ENCODE results near the gene FGF1. TPM values are rescaled to one million over a fixed set of nuclear protein-coding genes. Genes with fewer than 3 reads are reported as not detected.

Gene FGF1
- polyA plus RNA-seq, 3 donors, result not detected

GRCh38 chr5:142680605-142681259 is 5.2 kb downstream of the FGF1 start:
- Mint-ChIP-seq H3K36me3 (no peaks in the 10 kb centered on the region), H3K27ac (no peak overlapping the region), H3K27me3 (ENCODE audit: low read depth in 3 of 3) (peaks cover 1 to 6% (median 3%) of the 10 kb centered on the region in 3 donors), H3K4me3 (no peak overlapping the region), H3K4me1 (no peaks in the 10 kb centered on the region), H3K9me3 (peaks cover 0 to 6% (median 0%) of the 10 kb centered on the region in 7 donors)
- Histone ChIP-seq H2AFZ (ENCODE audit: insufficient read depth, low read depth, low read length, poor library complexity, severe bottlenecking) (no peak overlapping the region), H3K27me3 (ENCODE audit: control insufficient read depth in 2 of 2, insufficient read depth in 2 of 2, low read length in 2 of 2) (no peaks in the 10 kb centered on the region), H3K27ac (ENCODE audit: low read depth in 1 of 2, low read length in 2 of 2) (no peak overlapping the region), H3K79me2 (ENCODE audit: insufficient read depth, low read length) (no peaks in the 10 kb centered on the region), H3K4me2 (replicated peaks; ENCODE audit: extremely low read depth, low read length, poor library complexity, severe bottlenecking) (no peak overlapping the region), H3K4me1 (ENCODE audit: control insufficient read depth in 1 of 2, insufficient read depth in 2 of 2, low read length in 2 of 2) (no peaks in the 10 kb centered on the region), H3K36me3 (replicated peaks in 1 of 2; ENCODE audit: control insufficient read depth in 1 of 2, insufficient read depth in 2 of 2, low read length in 2 of 2) (no peaks in the 10 kb centered on the region), H4K20me1 (ENCODE audit: insufficient read depth, low read length) (no peaks in the 10 kb centered on the region), H3K9ac (ENCODE audit: insufficient read depth, low read length, poor library complexity, severe bottlenecking) (no peak overlapping the region), H3K9me3 (replicated peaks in 1 of 2; ENCODE audit: control insufficient read depth in 1 of 2, insufficient read depth in 1 of 2, low read length in 2 of 2) (no peaks in the 10 kb centered on the region), H3K4me3 (replicated peaks in 1 of 3; ENCODE audit: low read depth in 2 of 3, low read length in 3 of 3) (no peak overlapping the region)
- TF ChIP-seq CTCF (IDR thresholded peaks at IDR 0.05), result no peak
- intact Hi-C loops (cut with micrococcal nuclease), result no loop called here
- 100% methylated on average over 3 of the region's 5 CpGs for WGBS (ENCODE audit: insufficient coverage)
- peak in 1 of 3 donors; percentile 16 for DNase-seq

- H3K36me3 ChIP-seq (replicated peaks in 1 of 2; ENCODE audit: control insufficient read depth in 1 of 2, insufficient read depth in 2 of 2, low read length in 2 of 2), result no peaks in the 10 kb centered on the region
- no peak overlapping the region for H3K4me3 ChIP-seq (replicated peaks in 1 of 3; ENCODE audit: low read depth in 2 of 3, low read length in 3 of 3)
- H3K4me3 Mint-ChIP-seq, result no peak overlapping the region
- no peak overlapping the region for H3K4me2 ChIP-seq (replicated peaks; ENCODE audit: extremely low read depth, low read length, poor library complexity, severe bottlenecking)
- H3K9me3 ChIP-seq (replicated peaks in 1 of 2; ENCODE audit: control insufficient read depth in 1 of 2, insufficient read depth in 1 of 2, low read length in 2 of 2), result no peaks in the 10 kb centered on the region
- H3K36me3 Mint-ChIP-seq, result no peaks in the 10 kb centered on the region
- H3K4me1 Mint-ChIP-seq, result no peaks in the 10 kb centered on the region
- DNase-seq, result no peak
- 100% methylated on average over 1 of the region's 2 CpGs for WGBS (ENCODE audit: insufficient coverage)
- TF ChIP-seq CTCF (IDR thresholded peaks at IDR 0.05), result no peak
- no peaks in the 10 kb centered on the region for H4K20me1 ChIP-seq (ENCODE audit: insufficient read depth, low read length)
- H3K27me3 ChIP-seq (ENCODE audit: control insufficient read depth in 2 of 2, insufficient read depth in 2 of 2, low read length in 2 of 2), result no peaks in the 10 kb centered on the region
- intact Hi-C loops (cut with micrococcal nuclease), result no loop called here
- H3K27me3 Mint-ChIP-seq (ENCODE audit: low read depth in 3 of 3), result peaks cover 1 to 6% (median 3%) of the 10 kb centered on the region in 3 donors
- H2AFZ ChIP-seq (ENCODE audit: insufficient read depth, low read depth, low read length, poor library complexity, severe bottlenecking), result no peak overlapping the region
- H3K27ac Mint-ChIP-seq, result no peak overlapping the region
- no peak overlapping the region for H3K9ac ChIP-seq (ENCODE audit: insufficient read depth, low read length, poor library complexity, severe bottlenecking)
- no peaks in the 10 kb centered on the region for H3K4me1 ChIP-seq (ENCODE audit: control insufficient read depth in 1 of 2, insufficient read depth in 2 of 2, low read length in 2 of 2)
- no peaks in the 10 kb centered on the region for H3K79me2 ChIP-seq (ENCODE audit: insufficient read depth, low read length)
- H3K27ac ChIP-seq (ENCODE audit: low read depth in 1 of 2, low read length in 2 of 2), result no peak overlapping the region
- peaks cover 0 to 6% (median 0%) of the 10 kb centered on the region in 7 donors for H3K9me3 Mint-ChIP-seq
Measured at GRCh38 chr5:142679744-142680143, 6.1 kb downstream of the FGF1 start.

Data from CD14-positive monocyte (primary cell).